Loucy (cell line): ENCODE results near the gene MYOZ2.

Experiments used
- H2AFZ ChIP-seq: fragments of 200-600 bp; sonication (generic); 2 replicates; pipeline ENCODE4 v1.6.0; 2016; ENCODE audit warnings: antibody characterized with exemption, mild to moderate bottlenecking, low read length, moderate library complexity
- H3F3A ChIP-seq: fragments of 200-600 bp; 2 replicates; pipeline ENCODE4 v1.6.0; 2016; ENCODE audit warnings: antibody characterized with exemption, low read depth, mild to moderate bottlenecking
- H3K27me3 ChIP-seq: fragments of 200-600 bp; sonication (generic); 2 replicates; pipeline ENCODE4 v1.6.1; 2014; ENCODE audit warnings: low read length, mild to moderate bottlenecking; ENCODE audit not compliant: insufficient read depth, poor library complexity, severe bottlenecking
- H3K36me3 ChIP-seq: fragments of 200-600 bp; sonication (generic); 2 replicates; pipeline ENCODE4 v1.6.1; 2016; ENCODE audit warnings: low read length; ENCODE audit not compliant: insufficient read depth
- H3K4me1 ChIP-seq: fragments of 200-600 bp; sonication (generic); 2 replicates; pipeline ENCODE4 v1.5.1; 2014; ENCODE audit warnings: low read length, mild to moderate bottlenecking; ENCODE audit not compliant: insufficient read depth, poor library complexity, severe bottlenecking
- H3K4me2 ChIP-seq: fragments of 200-600 bp; sonication (generic); 2 replicates; pipeline ENCODE4 v1.6.0; 2014; ENCODE audit warnings: antibody characterized with exemption, low read length, low read depth, mild to moderate bottlenecking; ENCODE audit not compliant: poor library complexity, severe bottlenecking
- H3K4me3 ChIP-seq: fragments of 200-600 bp; sonication (generic); 2 replicates; pipeline ENCODE4 v1.5.1; 2014; ENCODE audit warnings: low read length, mild to moderate bottlenecking, mixed read lengths; ENCODE audit not compliant: poor library complexity, severe bottlenecking
- H3K79me2 ChIP-seq: fragments of 200-600 bp; sonication (generic); 2 replicates; pipeline ENCODE4 v1.6.1; 2014; ENCODE audit warnings: low read length; ENCODE audit not compliant: insufficient read depth
- H3K9ac ChIP-seq: fragments of 200-600 bp; sonication (generic); 2 replicates; pipeline ENCODE4 v1.6.0; 2014; ENCODE audit warnings: mild to moderate bottlenecking, low read depth, low read length, moderate library complexity; ENCODE audit not compliant: poor library complexity, severe bottlenecking
- H3K9me2 ChIP-seq: fragments of 200-600 bp; sonication (generic); replicated peaks from 2 replicates; pipeline ENCODE4 v1.6.1; 2016; ENCODE audit warnings: low read depth, low read length, mixed read lengths
- H3K9me3 ChIP-seq: fragments of 200-600 bp; sonication (generic); 2 replicates; pipeline ENCODE4 v1.6.1; 2014; ENCODE audit warnings: mild to moderate bottlenecking, antibody characterized with exemption, low read length, low read depth; ENCODE audit not compliant: insufficient read depth
- H4K20me1 ChIP-seq: fragments of 200-600 bp; sonication (generic); 2 replicates; pipeline ENCODE4 v1.6.0; 2014; ENCODE audit warnings: antibody characterized with exemption, low read length, mild to moderate bottlenecking; ENCODE audit not compliant: insufficient read depth, poor library complexity, severe bottlenecking
- CTCF ChIP-seq: fragments of 200-600 bp; sonication (generic); conservative IDR thresholded peaks from 2 replicates; pipeline ENCODE4 v1.5.1; 2014; ENCODE audit warnings: mild to moderate bottlenecking, antibody characterized with exemption, low read length
- EZH2phosphoT487 ChIP-seq: fragments of 200-600 bp; IDR thresholded peaks from 2 replicates; pipeline ENCODE4 v1.6.1; 2018; ENCODE audit warnings: antibody characterized with exemption, mild to moderate bottlenecking, moderate library complexity, borderline replicate concordance

Gene MYOZ2

GRCh38 chr4:119135721-119136121, at the start of gene MYOZ2:
TSS of gene MYOZ2 (plus strand) at chr4:119135832. CDS start at chr4:119136526, 694 bp downstream.
- Histone ChIP-seq H3K9me2 (no peaks in the 10 kb centered on the region), H3K9ac (no peak within 1 kb of the TSS), H3K4me1 (peaks cover 28% of the 10 kb centered on the region), H4K20me1 (no peaks in the 10 kb centered on the region), H3K9me3 (no peaks in the 10 kb centered on the region), H3F3A (no peaks in the 10 kb centered on the region), H3K27me3 (no peaks in the 10 kb centered on the region), H2AFZ (no peak within 1 kb of the TSS), H3K79me2 (no peaks in the 10 kb centered on the region), H3K4me2 (no peak within 1 kb of the TSS), H3K4me3 (no peak within 1 kb of the TSS), H3K36me3 (no peaks in the 10 kb centered on the region)
- TF ChIP-seq CTCF, result no peak

GRCh38 chr4:119087121-119087520, 48.5 kb upstream of the MYOZ2 start:
- H4K20me1 ChIP-seq, result no peaks in the 10 kb centered on the region
- H3K9me3 ChIP-seq, result no peaks in the 10 kb centered on the region
- H3K4me1 ChIP-seq, result no peaks in the 10 kb centered on the region
- no peaks in the 10 kb centered on the region for H3K79me2 ChIP-seq
- no peak overlapping the region for H3K4me2 ChIP-seq
- H2AFZ ChIP-seq, result no peak overlapping the region
- H3F3A ChIP-seq, result no peaks in the 10 kb centered on the region
- no peaks in the 10 kb centered on the region for H3K9me2 ChIP-seq
- H3K27me3 ChIP-seq, result no peaks in the 10 kb centered on the region
- peak; percentile 42 for TF ChIP-seq CTCF
- no peak for TF ChIP-seq EZH2phosphoT487
- no peak overlapping the region for H3K4me3 ChIP-seq
- H3K36me3 ChIP-seq, result no peaks in the 10 kb centered on the region
- no peak overlapping the region for H3K9ac ChIP-seq

GRCh38 chr4:119087656-119088055, 48.0 kb upstream of the MYOZ2 start:
- H3K4me1 ChIP-seq, result no peaks in the 10 kb centered on the region
- H3K9me2 ChIP-seq, result no peaks in the 10 kb centered on the region
- no peaks in the 10 kb centered on the region for H4K20me1 ChIP-seq
- no peaks in the 10 kb centered on the region for H3K9me3 ChIP-seq
- no peak overlapping the region for H3K4me2 ChIP-seq
- H3K79me2 ChIP-seq, result no peaks in the 10 kb centered on the region
- H3K27me3 ChIP-seq, result no peaks in the 10 kb centered on the region
- H3K4me3 ChIP-seq, result no peak overlapping the region
- no peaks in the 10 kb centered on the region for H3K36me3 ChIP-seq
- no peak overlapping the region for H2AFZ ChIP-seq
- H3F3A ChIP-seq, result no peaks in the 10 kb centered on the region
- TF ChIP-seq EZH2phosphoT487 (no peak), CTCF (no peak)
- H3K9ac ChIP-seq, result no peak overlapping the region
